ENCODE results near the gene SEC22C. TPM values are rescaled to one million over a fixed set of nuclear protein-coding genes. Genes with fewer than 3 reads are reported as not detected.

The SEC22C gene
- total RNA-seq, 4 donors from 2014 or later, result 22.4 to 44.4 (median 28.5) TPM

DNA sequence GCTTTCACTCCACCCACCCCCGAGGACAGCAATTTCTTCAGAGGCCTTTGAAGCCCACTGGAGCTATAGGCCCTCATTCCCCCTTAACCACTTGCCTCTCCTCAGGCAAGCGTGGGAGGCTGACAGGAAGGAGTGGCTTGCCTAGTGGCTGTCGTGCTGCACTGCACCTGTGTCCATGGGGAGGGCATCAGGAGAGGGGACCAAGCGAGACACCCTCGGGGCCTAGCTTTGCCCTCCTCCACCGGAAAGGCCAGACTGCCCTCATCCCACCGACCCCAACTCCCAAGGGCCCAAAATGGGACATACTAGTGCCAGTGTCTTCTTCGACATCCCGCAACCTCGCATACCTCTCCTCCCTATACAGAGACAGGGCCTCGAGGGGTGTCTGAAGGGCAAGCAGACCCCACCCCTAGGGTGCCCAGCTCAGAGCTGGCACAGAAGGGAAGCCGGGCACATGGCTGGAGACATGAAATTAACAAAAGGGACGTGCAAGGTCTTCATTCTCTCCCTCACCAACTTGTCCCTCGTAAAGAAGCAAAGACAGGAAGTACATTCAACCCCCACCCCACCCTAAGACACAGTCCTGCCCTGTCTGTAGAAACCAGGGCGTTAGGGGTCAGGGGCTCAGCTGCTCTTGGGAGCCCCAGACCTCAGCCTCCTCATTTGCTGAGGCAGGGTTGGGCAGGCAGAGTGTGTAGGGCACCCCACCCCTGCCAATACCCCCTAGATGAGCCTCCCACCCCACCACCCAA lies 55.0 kb downstream of the SEC22C start:
- no peak overlapping the region for H3K4me3 ChIP-seq
- H3K36me3 ChIP-seq, result peaks cover 17% of the 10 kb centered on the region
- no peak for DNase-seq (ENCODE audit: low spot score in 2 of 2)
- no peaks in the 10 kb centered on the region for H3K27me3 ChIP-seq
- H3K27ac ChIP-seq, result no peak overlapping the region
- TF ChIP-seq EP300 (IDR thresholded peaks at IDR 0.05), result no peak
- TF ChIP-seq POLR2A (IDR thresholded peaks at IDR 0.05), result no peak
- TF ChIP-seq, protein P1, sequence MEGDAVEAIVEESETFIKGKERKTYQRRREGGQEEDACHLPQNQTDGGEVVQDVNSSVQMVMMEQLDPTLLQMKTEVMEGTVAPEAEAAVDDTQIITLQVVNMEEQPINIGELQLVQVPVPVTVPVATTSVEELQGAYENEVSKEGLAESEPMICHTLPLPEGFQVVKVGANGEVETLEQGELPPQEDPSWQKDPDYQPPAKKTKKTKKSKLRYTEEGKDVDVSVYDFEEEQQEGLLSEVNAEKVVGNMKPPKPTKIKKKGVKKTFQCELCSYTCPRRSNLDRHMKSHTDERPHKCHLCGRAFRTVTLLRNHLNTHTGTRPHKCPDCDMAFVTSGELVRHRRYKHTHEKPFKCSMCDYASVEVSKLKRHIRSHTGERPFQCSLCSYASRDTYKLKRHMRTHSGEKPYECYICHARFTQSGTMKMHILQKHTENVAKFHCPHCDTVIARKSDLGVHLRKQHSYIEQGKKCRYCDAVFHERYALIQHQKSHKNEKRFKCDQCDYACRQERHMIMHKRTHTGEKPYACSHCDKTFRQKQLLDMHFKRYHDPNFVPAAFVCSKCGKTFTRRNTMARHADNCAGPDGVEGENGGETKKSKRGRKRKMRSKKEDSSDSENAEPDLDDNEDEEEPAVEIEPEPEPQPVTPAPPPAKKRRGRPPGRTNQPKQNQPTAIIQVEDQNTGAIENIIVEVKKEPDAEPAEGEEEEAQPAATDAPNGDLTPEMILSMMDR (IDR thresholded peaks at IDR 0.05), result no peak
- TF ChIP-seq POLR2AphosphoS5 (IDR thresholded peaks at IDR 0.05), result no peak
- WGBS, result 56% methylated on average over 13 of the region's 15 CpGs
- H3K9me3 ChIP-seq, result no peaks in the 10 kb centered on the region
- H3K4me1 ChIP-seq, result no peaks in the 10 kb centered on the region

DNA sequence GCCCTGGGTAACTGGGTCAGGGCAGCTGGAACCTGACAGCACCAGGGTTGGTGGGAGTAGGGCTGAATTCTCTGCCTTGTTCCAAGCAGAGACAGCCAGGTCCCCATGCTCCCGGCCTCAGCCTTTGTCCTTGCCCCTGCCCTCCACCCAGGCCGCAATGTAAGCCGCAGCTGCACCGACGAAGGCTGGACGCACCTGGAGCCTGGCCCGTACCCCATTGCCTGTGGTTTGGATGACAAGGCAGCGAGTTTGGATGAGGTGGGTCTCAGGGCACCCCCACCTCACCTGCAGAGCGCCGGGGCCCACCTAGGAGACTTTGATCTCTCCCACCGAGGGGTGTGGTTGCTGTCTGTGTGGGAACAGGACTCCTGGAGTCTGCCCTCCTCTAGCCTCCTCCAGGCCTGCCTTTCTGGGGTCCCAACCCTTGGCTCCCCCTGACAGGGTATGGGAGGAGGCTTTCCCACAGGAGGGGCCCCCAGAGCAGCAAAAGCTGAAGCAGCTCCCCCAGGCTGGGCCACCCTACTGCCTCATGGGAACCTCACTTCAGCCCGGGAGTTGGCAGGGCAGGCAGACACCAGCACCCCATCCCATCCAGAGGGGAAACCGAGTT lies 55.9 kb downstream of the SEC22C start:
- no peak for DNase-seq (ENCODE audit: low spot score in 2 of 2)
- Histone ChIP-seq H3K4me1 (peaks cover 4% of the 10 kb centered on the region), H3K9me3 (no peaks in the 10 kb centered on the region), H3K27ac (no peak overlapping the region), H3K36me3 (peaks cover 14% of the 10 kb centered on the region), H3K27me3 (no peaks in the 10 kb centered on the region), H3K4me3 (no peak overlapping the region)
- WGBS, result 77% methylated on average over 11 of the region's 13 CpGs
- TF ChIP-seq POLR2AphosphoS5 (IDR thresholded peaks at IDR 0.05) (no peak), POLR2A (IDR thresholded peaks at IDR 0.05) (no peak)
- TF ChIP-seq, protein P1 (IDR thresholded peaks at IDR 0.05), result no peak

DNA sequence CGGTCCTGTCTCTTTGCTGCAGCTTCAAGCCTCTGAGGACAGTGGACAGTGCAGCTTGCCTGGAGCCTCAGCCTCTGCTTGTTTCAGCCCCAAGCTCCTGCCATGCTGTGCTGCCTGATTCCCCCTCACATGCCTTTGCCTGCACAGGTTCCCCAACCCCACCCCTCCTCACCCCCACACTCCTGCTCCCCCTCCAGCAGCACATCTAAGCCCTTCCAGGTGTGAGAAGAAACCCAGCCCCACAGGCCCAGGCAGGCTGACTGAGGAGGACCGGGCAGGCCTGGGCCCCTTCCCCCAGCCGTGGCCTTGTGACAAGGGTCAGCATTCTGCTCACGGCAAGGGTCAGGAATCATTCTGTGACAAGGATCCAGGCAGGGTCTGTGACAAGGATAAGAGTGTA lies 56.6 kb downstream of the SEC22C start:
- peaks cover 11% of the 10 kb centered on the region for H3K4me1 ChIP-seq
- no peak overlapping the region for H3K27ac ChIP-seq
- no peaks in the 10 kb centered on the region for H3K27me3 ChIP-seq
- H3K36me3 ChIP-seq, result peaks cover 12% of the 10 kb centered on the region
- TF ChIP-seq POLR2A (IDR thresholded peaks at IDR 0.05) (no peak), POLR2AphosphoS5 (IDR thresholded peaks at IDR 0.05) (no peak), EP300 (IDR thresholded peaks at IDR 0.05) (no peak)
- TF ChIP-seq, protein P1 (IDR thresholded peaks at IDR 0.05), result no peak
- no peak overlapping the region for H3K4me3 ChIP-seq
- DNase-seq (ENCODE audit: low spot score in 2 of 2), result no peak
- H3K9me3 ChIP-seq, result no peaks in the 10 kb centered on the region
- WGBS, result 100% methylated on average over 1 of the region's 4 CpGs

DNA sequence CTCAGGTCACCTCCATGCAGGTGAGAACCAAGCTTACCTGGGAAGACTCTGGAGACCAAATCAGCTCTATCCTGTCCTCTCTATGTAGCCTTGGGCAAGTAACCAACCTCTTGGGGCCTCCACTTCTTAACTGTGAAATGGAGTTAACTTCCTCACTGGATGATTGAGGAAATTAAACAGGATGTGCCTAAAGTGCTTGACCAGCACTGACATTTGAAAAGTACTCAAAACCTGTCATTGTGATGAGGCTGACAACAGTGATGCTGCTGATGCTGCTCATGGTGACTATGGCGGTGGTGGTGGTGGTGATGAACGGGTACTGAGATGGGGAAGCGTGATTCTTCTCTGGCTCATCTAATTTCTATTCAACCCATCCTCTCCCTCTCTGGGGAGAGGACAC lies 57.0 kb downstream of the SEC22C start:
- Histone ChIP-seq H3K27ac (no peak overlapping the region), H3K36me3 (peaks cover 12% of the 10 kb centered on the region), H3K9me3 (no peaks in the 10 kb centered on the region), H3K4me3 (no peak overlapping the region), H3K4me1 (peaks cover 15% of the 10 kb centered on the region), H3K27me3 (no peaks in the 10 kb centered on the region)
- TF ChIP-seq POLR2AphosphoS5 (IDR thresholded peaks at IDR 0.05), result no peak
- no peak for TF ChIP-seq EP300 (IDR thresholded peaks at IDR 0.05)
- TF ChIP-seq, protein P1 (IDR thresholded peaks at IDR 0.05), result no peak
- TF ChIP-seq POLR2A (IDR thresholded peaks at IDR 0.05), result no peak
- 94% methylated on average over 3 of the region's 3 CpGs for WGBS
- no peak for DNase-seq (ENCODE audit: low spot score in 2 of 2)

DNA sequence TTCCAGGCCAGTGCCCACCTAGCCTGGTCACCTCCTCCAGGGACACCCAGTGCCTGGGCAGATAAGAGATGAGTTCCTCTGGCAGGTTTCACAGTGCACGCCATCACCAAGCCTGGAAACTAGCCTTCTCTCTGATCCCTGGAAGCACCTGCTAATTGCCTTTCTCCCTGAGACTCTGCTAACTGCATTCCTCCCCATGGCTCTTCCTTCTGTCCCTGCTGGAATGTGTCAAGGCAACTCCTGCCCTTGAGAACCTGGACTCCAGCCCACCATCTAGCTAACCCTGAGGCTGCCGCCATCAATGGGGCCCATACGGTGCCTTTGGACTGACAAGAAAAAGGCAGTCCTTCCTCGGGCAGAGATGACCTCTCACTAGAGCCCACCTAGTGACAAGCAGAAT lies 60.9 kb downstream of the SEC22C start:
- H3K4me3 ChIP-seq, result no peak overlapping the region
- no peaks in the 10 kb centered on the region for H3K9me3 ChIP-seq
- peaks cover 47% of the 10 kb centered on the region for H3K4me1 ChIP-seq
- WGBS, result 67% methylated on average over 4 of the region's 4 CpGs
- no peak overlapping the region for H3K27ac ChIP-seq
- no peak for DNase-seq (ENCODE audit: low spot score in 2 of 2)
- H3K27me3 ChIP-seq, result no peaks in the 10 kb centered on the region
- TF ChIP-seq POLR2A (IDR thresholded peaks at IDR 0.05) (no peak), EP300 (IDR thresholded peaks at IDR 0.05) (no peak), POLR2AphosphoS5 (IDR thresholded peaks at IDR 0.05) (no peak)
- TF ChIP-seq, protein P1 (IDR thresholded peaks at IDR 0.05), result no peak
- H3K36me3 ChIP-seq, result peaks cover 12% of the 10 kb centered on the region

Data from suprapubic skin (tissue), 4 donors.